HepG2 (cell line): Measurements from ENCODE around the gene SMYD5. TPM values are rescaled to one million over a fixed set of nuclear protein-coding genes. Genes with fewer than 3 reads are reported as not detected.
A peak's percentile ranks its signal among the peaks of the same experiment; 100 is the strongest.

ENCODE experiments used
- ATAC-seq: fragments of 200-7000 bp; cut with Tn5 transposase; 3 replicates; pipeline ENCODE4 v1.9.1; 2020; ENCODE audit warnings: mild to moderate bottlenecking, moderate library complexity
- BruUV-seq: library from RNA; stranded (reverse); fragments of 400-500 nt; replicated peaks from 2 replicates; lab custom pipeline; 2021; lab: Mats Ljungman, UMichigan
- CTCF ChIA-PET: fragments of 300-600 bp; formaldehyde crosslinking; extraction: SDS; loops from one replicate; lab custom pipeline; 2021; ENCODE audit warnings: low total read pairs, inconsistent platforms, low intra/inter-chr PET ratio; lab: Yijun Ruan, JAX
- POLR2A ChIA-PET: fragments of 350-600 bp; sonication (Branson Sonifier 250); formaldehyde crosslinking; loops from one replicate; lab custom pipeline; 2020; ENCODE audit warnings: antibody characterized with exemption, inconsistent platforms; lab: Yijun Ruan, JAX
- DNase-seq: peaks from one replicate; pipeline ENCODE4 v3.0.0-alpha.2; 2015; ENCODE audit warnings: low spot score
- FAIRE-seq: peaks from 3 replicates; lab custom pipeline; 2011; peaks lifted over from hg19 to GRCh38; lab: Jason Lieb, UNC
- H2AFZ ChIP-seq: one replicate; pipeline ENCODE4 v1.6.1; 2011; ENCODE audit warnings: low read length, inconsistent platforms
- H3K27ac ChIP-seq: fragments of 300-600 bp; 3 replicates; pipeline ENCODE4 v1.8.0; 2011; ENCODE audit warnings: mixed run types, mild to moderate bottlenecking, mixed read lengths, low read length, inconsistent platforms; ENCODE audit not compliant: insufficient read depth; ENCODE audit errors: extremely low read length
- H3K27me3 ChIP-seq, 2 experiments: fragments of 200-600 bp in 1 of 2; 2 replicates in 1 of 2; 3 replicates in 1 of 2; pipeline versions ENCODE4 v1.6.0 to v1.8.0; 2011; ENCODE audit warnings: low read length in 2 of 2, mild to moderate bottlenecking in 2 of 2, moderate library complexity in 2 of 2, inconsistent platforms in 1 of 2; ENCODE audit not compliant: insufficient read depth in 2 of 2, control insufficient read depth in 1 of 2
- H3K36me3 ChIP-seq, 2 experiments: fragments of 200-600 bp in 1 of 2; replicated peaks in 1 of 2; 2 replicates in 1 of 2; 3 replicates in 1 of 2; pipeline versions ENCODE4 v1.5.1 to v1.8.0; 2011; ENCODE audit warnings: low read length in 2 of 2, inconsistent platforms in 1 of 2; ENCODE audit not compliant: insufficient read depth in 2 of 2, control insufficient read depth in 1 of 2
- H3K4me1 ChIP-seq: 2 replicates; pipeline ENCODE4 v1.5.1; 2012; ENCODE audit warnings: low read length, inconsistent platforms; ENCODE audit not compliant: insufficient read depth
- H3K4me2 ChIP-seq: 2 replicates; pipeline ENCODE4 v1.6.0; 2011; ENCODE audit warnings: low read depth, low read length, inconsistent platforms
- H3K4me3 ChIP-seq, 3 experiments: fragments of 200-600 bp in 1 of 3; sonication (generic), shearing (Covaris generic) in 1 of 3; replicated peaks in 1 of 3; 2 replicates each; pipeline ENCODE4 v1.5.1; 2011 to 2016; ENCODE audit warnings: low read length in 3 of 3, inconsistent platforms in 2 of 3, low read depth in 2 of 3, mild to moderate bottlenecking in 2 of 3, control low read depth in 1 of 3, mixed read lengths in 1 of 3; ENCODE audit not compliant: insufficient read depth in 1 of 3
- H3K79me2 ChIP-seq: one replicate; pipeline ENCODE4 v1.6.1; 2011; ENCODE audit warnings: low read length, inconsistent platforms; ENCODE audit not compliant: insufficient read depth
- H3K9ac ChIP-seq: 2 replicates; pipeline ENCODE4 v1.6.0; 2011; ENCODE audit warnings: mild to moderate bottlenecking, low read depth, low read length, inconsistent platforms; ENCODE audit not compliant: insufficient read depth
- H3K9me3 ChIP-seq: 2 replicates; pipeline ENCODE4 v1.5.1; 2012; ENCODE audit warnings: mild to moderate bottlenecking, low read length
- H4K20me1 ChIP-seq: 2 replicates; pipeline ENCODE4 v1.6.0; 2011; ENCODE audit warnings: inconsistent platforms, mild to moderate bottlenecking, low read length, moderate library complexity; ENCODE audit not compliant: insufficient read depth
- CBX5 ChIP-seq: sonication (generic); formaldehyde crosslinking; IDR thresholded peaks from 2 replicates; pipeline ENCODE4 v1.4.0; 2020; ENCODE audit warnings: missing genetic modification reagents, borderline replicate concordance
- ELK4 ChIP-seq: sonication (generic); formaldehyde crosslinking; IDR thresholded peaks from 2 replicates; pipeline ENCODE4 v1.9.0; 2021; ENCODE audit warnings: missing genetic modification reagents, borderline replicate concordance
- KDM1A ChIP-seq: IDR thresholded peaks from 2 replicates; pipeline ENCODE4 v1.6.1; 2016; ENCODE audit warnings: missing compliant biosample characterization
- MAZ ChIP-seq, 2 experiments: sonication (generic) in 1 of 2; formaldehyde crosslinking in 1 of 2; IDR thresholded peaks; 2 replicates each; pipeline versions ENCODE4 v1.5.0 to v1.6.1; 2012 to 2020; ENCODE audit warnings: low read depth in 2 of 2, mild to moderate bottlenecking in 2 of 2, borderline replicate concordance in 1 of 2, improper control_type of control experiment in 1 of 2, low read length in 1 of 2, missing genetic modification reagents in 1 of 2, moderate library complexity in 1 of 2
- MBNL3 ChIP-seq: fragments of 250-450 bp; sonication (Bioruptor Pico); conservative IDR thresholded peaks from 2 replicates; pipeline ENCODE4 v1.8.0; 2022; ENCODE audit warnings: mild to moderate bottlenecking, inconsistent platforms
- NCOA2 ChIP-seq: sonication (generic); formaldehyde crosslinking; IDR thresholded peaks from 2 replicates; pipeline ENCODE4 v1.8.0; 2022; ENCODE audit warnings: inconsistent platforms
- NR0B2 ChIP-seq: sonication (generic); formaldehyde crosslinking; IDR thresholded peaks from 2 replicates; pipeline ENCODE4 v1.4.0; 2020; ENCODE audit warnings: mild to moderate bottlenecking, missing genetic modification reagents
- PHF20 ChIP-seq: sonication (generic); formaldehyde crosslinking; IDR thresholded peaks from 2 replicates; pipeline ENCODE4 v1.5.0; 2020; ENCODE audit warnings: mild to moderate bottlenecking, missing genetic modification reagents
- POGZ ChIP-seq: sonication (generic); formaldehyde crosslinking; IDR thresholded peaks from 2 replicates; pipeline ENCODE4 v1.4.0; 2020; ENCODE audit warnings: mild to moderate bottlenecking, missing genetic modification reagents
- SALL1 ChIP-seq: sonication (generic); formaldehyde crosslinking; IDR thresholded peaks from 2 replicates; pipeline ENCODE4 v1.8.0; 2022; ENCODE audit warnings: mild to moderate bottlenecking, missing genetic modification reagents
- ZBTB21 ChIP-seq: sonication (generic); formaldehyde crosslinking; IDR thresholded peaks from 2 replicates; pipeline ENCODE4 v1.4.0; 2020; ENCODE audit warnings: missing genetic modification reagents
- ZNF256 ChIP-seq: sonication (generic); formaldehyde crosslinking; conservative IDR thresholded peaks from 2 replicates; pipeline ENCODE4 v1.4.0; 2020; ENCODE audit warnings: missing genetic modification reagents
- ZNF468 ChIP-seq: sonication (generic); formaldehyde crosslinking; IDR thresholded peaks from 2 replicates; pipeline ENCODE4 v1.8.0; 2022; ENCODE audit warnings: mild to moderate bottlenecking, moderate library complexity, missing genetic modification reagents
- ZNF646 ChIP-seq: sonication (generic); formaldehyde crosslinking; IDR thresholded peaks from 2 replicates; pipeline ENCODE4 v1.9.0; 2021; ENCODE audit warnings: mild to moderate bottlenecking, missing genetic modification reagents
- ZNF703 ChIP-seq: sonication (generic); formaldehyde crosslinking; IDR thresholded peaks from 2 replicates; pipeline ENCODE4 v1.5.1; 2020; ENCODE audit warnings: missing genetic modification reagents, mild to moderate bottlenecking, moderate library complexity, borderline replicate concordance
- WGBS: methylation state at CpG from one replicate; pipeline ENCODE4 v1.1.6; 2017; ENCODE audit warnings: low lambda C conversion rate; 5-methylcytosine and 5-hydroxymethylcytosine counted together
- in situ Hi-C: cut with HindIII; loops from 2 replicates; pipeline ENCODE4 v1.10.0; 2017; ENCODE audit warnings: low pct_unique_long_range_greater_than_20kb; ENCODE audit not compliant: extremely low pct_ligation_motif_present
- intact Hi-C: fragments of 100-400 bp; cut with micrococcal nuclease; formaldehyde crosslinking; loops from one replicate; pipeline ENCODE4 v1.10.0; 2022; ENCODE audit not compliant: unreplicated experiment
- polyA plus RNA-seq, 8 experiments: library from polyadenylated mRNA; depleted of rRNA in 3 of 8; stranded (reverse) in 7 of 8; unstranded in 1 of 8; fragments of >200 nt; fragmentation: Illumina TruSeq in 4 of 8; extraction: Trizol in 4 of 8; gene quantifications; 2 replicates each; pipeline versions ENCODE4 v1.2.1 to v1.2.3, GENCODE V29; 2011 to 2016; ENCODE audit warnings: low read depth in 4 of 8, missing spikeins in 1 of 8, mixed read lengths in 1 of 8; ENCODE audit not compliant: insufficient read depth in 1 of 8
- total RNA-seq, 5 experiments: library from RNA; depleted of rRNA; stranded (reverse); fragments of >200 nt; fragmentation: Illumina TruSeq; extraction: Trizol; gene quantifications; 2 replicates each; pipeline ENCODE4 v1.2.3, GENCODE V29; 2016; ENCODE audit warnings: low read depth in 1 of 5

Gene SMYD5
- total and polyA plus RNA-seq, 2 of the 13 experiments (the other 11 are each of a cell fraction or from before 2014, with no cell fraction given): 55.8 to 70.4 TPM

- Histone ChIP-seq H3K9me3 (no peaks in the 10 kb centered on the region), H3K9ac (peak within 1 kb of the TSS; percentile 95), H3K4me2 (peak within 1 kb of the TSS; percentile 99), H3K27ac (peak within 1 kb of the TSS; percentile 78), H4K20me1 (peaks cover 37% of the 10 kb centered on the region), H3K27me3 (peaks cover 0 to 6% of the 10 kb centered on the region in 2 experiments; a peak in 1 of 5 replicates), H3K4me3 (peak within 1 kb of the TSS; percentile 84 to 97 (median 89)), H3K36me3 (peaks cover 2 to 13% of the 10 kb centered on the region in 2 experiments; a peak in 2 of 5 replicates), H3K79me2 (peaks cover 45% of the 10 kb centered on the region), H3K4me1 (peaks cover 39% of the 10 kb centered on the region), H2AFZ (peak within 1 kb of the TSS; percentile 66)
- intact Hi-C loops (loop anchor here (1.0 to 5.0 kb wide), 2 partner anchors 19 to 49 kb away; partner anchors contain the start of genes FBXO41 and SMYD5), in situ Hi-C loops (no loop called here)
- WGBS: under 1% methylated on average over 47 of the region's 67 CpGs
- ChIA-PET CTCF (no interaction called here), POLR2A (interaction anchor here (0.8 to 7.2 kb wide), 27 partner anchors 9 to 887 kb away, joined by 3 to 125 read pairs (median 8); partner anchors contain the start of genes ALMS1, FBXO41, RAB11FIP5 and SFXN5)
- TSS peak; percentile 85 for BruUV-seq
- DNase-seq: peak; percentile 100
- ATAC-seq: peak; percentile 90
- FAIRE-seq: peak; percentile 91
- TF ChIP-seq ZNF703 (CRISPR knock-in tag): no peak
- peak; percentile 60 for TF ChIP-seq SALL1 (CRISPR knock-in tag)
- no peak for TF ChIP-seq ZBTB21 (CRISPR knock-in tag)
- TF ChIP-seq PHF20 (CRISPR knock-in tag): no peak; the same call in none of the 2 replicates
- TF ChIP-seq ELK4 (CRISPR knock-in tag): no peak
- TF ChIP-seq CBX5 (CRISPR knock-in tag): 0 out of 2 replicates have a peak, but pooled peaks have one; percentile 51
- TF ChIP-seq NCOA2 (CRISPR knock-in tag): peak; percentile 64
- no peak; the same call in none of the 2 replicates for TF ChIP-seq NR0B2 (CRISPR knock-in tag)
- TF ChIP-seq ZNF256 (CRISPR knock-in tag): no peak
- peak; percentile 87 for TF ChIP-seq ZNF468
- TF ChIP-seq KDM1A (CRISPR knock-in tag): no peak
- no peak for TF ChIP-seq MBNL3 (CRISPR knock-in tag)
- TF ChIP-seq MAZ (IDR thresholded peaks at IDR 0.05; ENCODE audit: borderline replicate concordance, low read depth, low read length): peak; percentile 35; the same call in 1 of the 2 replicates
- peak; percentile 82 for TF ChIP-seq MAZ (CRISPR knock-in tag; IDR thresholded peaks at IDR 0.05; ENCODE audit: low read depth)
- TF ChIP-seq POGZ (CRISPR knock-in tag): peak; percentile 76
- peak; percentile 61; the same call in 1 of the 2 replicates for TF ChIP-seq ZNF646
Observed at GRCh38 chr2:73233154-73233931, 19.3 kb downstream of the SMYD5 start, which contains the start of gene PRADC1. TSS of gene PRADC1 (minus strand) at chr2:73233239. CDS start at chr2:73233160, 79 bp downstream.
